Natural killer cell treated with Interleukin-12 subunit alpha and Interleukin-12 subunit beta and Interleukin-15 and Interleukin-18, amount 100 ng/mL, for 72 hours (primary cell): ENCODE measurements around the gene VGLL4. TPM values are rescaled to one million over a fixed set of nuclear protein-coding genes. Genes with fewer than 3 reads are reported as not detected.

Source experiments
- ATAC-seq, 2 donors: fragments of 150-1000 bp; cut with Tn5 transposase in 1 of 2; sonication (Bioruptor Pico), chemical (Tn5 transposase) in 1 of 2; 2 replicates each; pipeline ENCODE4 v1.10.0; 2021
- DNase-seq: peaks from one replicate; pipeline ENCODE4 v3.0.0; 2022; ENCODE audit warnings: low spot score
- H3K27ac Mint-ChIP-seq, 2 donors: 1 replicate in 1 of 2; 2 replicates in 1 of 2; pipeline ENCODE4 v1.8.0; 2022; ENCODE audit warnings: mixed read lengths in 2 of 2, mild to moderate bottlenecking in 1 of 2, moderate library complexity in 1 of 2
- H3K27me3 Mint-ChIP-seq, 2 donors: 1 replicate in 1 of 2; 2 replicates in 1 of 2; pipeline ENCODE4 v1.8.0; 2022; ENCODE audit warnings: mixed read lengths in 2 of 2
- H3K36me3 Mint-ChIP-seq: one replicate; pipeline ENCODE4 v1.8.0; 2022; ENCODE audit warnings: mixed read lengths
- H3K4me1 Mint-ChIP-seq, 2 donors: 1 replicate in 1 of 2; 2 replicates in 1 of 2; pipeline ENCODE4 v1.8.0; 2022; ENCODE audit warnings: low read depth in 2 of 2, mixed read lengths in 2 of 2, mild to moderate bottlenecking in 1 of 2
- H3K4me3 Mint-ChIP-seq: one replicate; pipeline ENCODE4 v1.8.0; 2022; ENCODE audit warnings: mixed read lengths
- H3K9me3 Mint-ChIP-seq: 2 replicates; pipeline ENCODE4 v1.8.0; 2022; ENCODE audit warnings: mixed read lengths
- total RNA-seq, 2 donors: library from RNA; stranded (reverse); gene quantifications; one replicate each; pipeline ENCODE4 v1.2.3, GENCODE V29; 2022

VGLL4 gene
- total RNA-seq, 2 donors from 2014 or later = 50.4 to 52.9 TPM

GRCh38 chr3:11661827-11662226 lies 18.1 kb upstream of the VGLL4 start:
- Mint-ChIP-seq H3K36me3 (no peaks in the 10 kb centered on the region), H3K4me1 (no peaks in the 10 kb centered on the region), H3K27me3 (no peaks in the 10 kb centered on the region), H3K4me3 (no peak overlapping the region), H3K27ac (no peak overlapping the region), H3K9me3 (no peaks in the 10 kb centered on the region)
- no peak for ATAC-seq
- no peak for DNase-seq

- no peak overlapping the region for H3K27ac Mint-ChIP-seq
- no peaks in the 10 kb centered on the region for H3K9me3 Mint-ChIP-seq
- DNase-seq (no peak), ATAC-seq (no peak)
- no peaks in the 10 kb centered on the region for H3K4me1 Mint-ChIP-seq
- no peak overlapping the region for H3K4me3 Mint-ChIP-seq
- H3K36me3 Mint-ChIP-seq = no peaks in the 10 kb centered on the region
- no peaks in the 10 kb centered on the region for H3K27me3 Mint-ChIP-seq
Observed at GRCh38 chr3:11661052-11661656, 17.4 kb upstream of the VGLL4 start.

GRCh38 chr3:11660242-11660641 lies 16.5 kb upstream of the VGLL4 start:
- no peak for ATAC-seq

GRCh38 chr3:11658180-11658579 lies 14.5 kb upstream of the VGLL4 start:
- ATAC-seq = no peak
- Mint-ChIP-seq H3K9me3 (no peaks in the 10 kb centered on the region), H3K4me1 (peaks cover 3 to 5% of the 10 kb centered on the region in 2 donors), H3K4me3 (no peak overlapping the region), H3K36me3 (no peaks in the 10 kb centered on the region), H3K27ac (no peak overlapping the region), H3K27me3 (no peaks in the 10 kb centered on the region)
- DNase-seq = no peak

More at GRCh38 chr3:11660242-11660641, 16.5 kb upstream of the VGLL4 start:
- Mint-ChIP-seq H3K4me3 (no peak overlapping the region), H3K9me3 (no peaks in the 10 kb centered on the region), H3K27ac (no peak overlapping the region), H3K36me3 (no peaks in the 10 kb centered on the region), H3K4me1 (peaks cover 3 to 5% of the 10 kb centered on the region in 2 donors), H3K27me3 (no peaks in the 10 kb centered on the region)
- no peak for DNase-seq

- no peak for ATAC-seq
- no peak for DNase-seq
- Mint-ChIP-seq H3K9me3 (no peaks in the 10 kb centered on the region), H3K4me1 (peaks cover 3 to 5% of the 10 kb centered on the region in 2 donors), H3K36me3 (no peaks in the 10 kb centered on the region), H3K27me3 (no peaks in the 10 kb centered on the region), H3K4me3 (no peak overlapping the region), H3K27ac (no peak overlapping the region)
Observed at GRCh38 chr3:11655196-11655928, 11.6 kb upstream of the VGLL4 start.

GRCh38 chr3:11654166-11654565 lies 10.5 kb upstream of the VGLL4 start:
- Mint-ChIP-seq H3K27ac (no peak overlapping the region), H3K27me3 (no peaks in the 10 kb centered on the region), H3K9me3 (no peaks in the 10 kb centered on the region), H3K4me3 (no peak overlapping the region), H3K36me3 (no peaks in the 10 kb centered on the region), H3K4me1 (peaks cover 3 to 5% of the 10 kb centered on the region in 2 donors)
- DNase-seq = no peak
- ATAC-seq = no peak

GRCh38 chr3:11653298-11654055 lies 9.8 kb upstream of the VGLL4 start:
- no peak for ATAC-seq
- Mint-ChIP-seq H3K27me3 (no peaks in the 10 kb centered on the region), H3K4me3 (no peak overlapping the region), H3K4me1 (peaks cover 3 to 5% of the 10 kb centered on the region in 2 donors), H3K36me3 (no peaks in the 10 kb centered on the region), H3K27ac (no peak overlapping the region), H3K9me3 (no peaks in the 10 kb centered on the region)
- DNase-seq = no peak

GRCh38 chr3:11651900-11652299 lies 8.2 kb upstream of the VGLL4 start:
- no peak overlapping the region for H3K4me3 Mint-ChIP-seq
- H3K9me3 Mint-ChIP-seq = no peaks in the 10 kb centered on the region
- ATAC-seq (no peak), DNase-seq (no peak)
- no peaks in the 10 kb centered on the region for H3K36me3 Mint-ChIP-seq
- peaks cover 0 to 2% of the 10 kb centered on the region in 2 donors for H3K27me3 Mint-ChIP-seq
- H3K4me1 Mint-ChIP-seq = peaks cover 3 to 5% of the 10 kb centered on the region in 2 donors
- no peak overlapping the region for H3K27ac Mint-ChIP-seq

- Mint-ChIP-seq H3K27me3 (peaks cover 0 to 2% of the 10 kb centered on the region in 2 donors), H3K4me3 (no peak overlapping the region), H3K27ac (no peak overlapping the region), H3K9me3 (no peaks in the 10 kb centered on the region), H3K4me1 (peaks cover 3 to 5% of the 10 kb centered on the region in 2 donors), H3K36me3 (no peaks in the 10 kb centered on the region)
- ATAC-seq (no peak), DNase-seq (no peak)
Observed at GRCh38 chr3:11651477-11651876, 7.8 kb upstream of the VGLL4 start.

- Mint-ChIP-seq H3K27me3 (peaks cover 0 to 2% of the 10 kb centered on the region in 2 donors), H3K9me3 (no peaks in the 10 kb centered on the region), H3K36me3 (no peaks in the 10 kb centered on the region), H3K27ac (no peak overlapping the region), H3K4me3 (no peak overlapping the region), H3K4me1 (no peaks in the 10 kb centered on the region)
- ATAC-seq = no peak
- DNase-seq = no peak
Observed at GRCh38 chr3:11650391-11650790, 6.7 kb upstream of the VGLL4 start.

GRCh38 chr3:11648735-11649134 lies 5.0 kb upstream of the VGLL4 start:
- DNase-seq = no peak
- Mint-ChIP-seq H3K4me1 (peaks cover 2 to 3% of the 10 kb centered on the region in 2 donors), H3K27me3 (peaks cover 0 to 2% of the 10 kb centered on the region in 2 donors), H3K9me3 (no peaks in the 10 kb centered on the region), H3K4me3 (no peak overlapping the region), H3K27ac (no peak overlapping the region), H3K36me3 (no peaks in the 10 kb centered on the region)
- ATAC-seq = no peak

GRCh38 chr3:11643201-11643603 lies 513 bp downstream of the VGLL4 start:
- Mint-ChIP-seq H3K4me1 (peaks cover 27 to 39% of the 10 kb centered on the region in 2 donors), H3K36me3 (peaks cover 5% of the 10 kb centered on the region), H3K4me3 (peak overlapping the region; percentile 88), H3K9me3 (no peaks in the 10 kb centered on the region), H3K27ac (peak overlapping the region; percentile 99 to 100), H3K27me3 (peaks cover 0 to 2% of the 10 kb centered on the region in 2 donors)
- DNase-seq (no peak), ATAC-seq (peak; percentile 52 to 55)

- H3K4me1 Mint-ChIP-seq = peaks cover 31 to 45% of the 10 kb centered on the region in 2 donors
Observed at GRCh38 chr3:11642431-11643191, 1.1 kb downstream of the VGLL4 start.

More at GRCh38 chr3:11642431-11643191, 1.1 kb downstream of the VGLL4 start:
- H3K36me3 Mint-ChIP-seq = peaks cover 5% of the 10 kb centered on the region
- H3K27ac Mint-ChIP-seq = peak overlapping the region; percentile 99 to 100
- H3K4me3 Mint-ChIP-seq = peak overlapping the region; percentile 88
- ATAC-seq (peak; percentile 90 to 92), DNase-seq (peak; percentile 90)
- H3K9me3 Mint-ChIP-seq = no peaks in the 10 kb centered on the region
- H3K27me3 Mint-ChIP-seq = no peaks in the 10 kb centered on the region
